Choroid plexus epithelial cell (primary cell): ENCODE results near the gene RAB22A.

Experiments used
- DNase-seq: peaks from one replicate; pipeline ENCODE4 v3.0.0-alpha.2; 2010; ENCODE audit warnings: low read depth
- H3K4me3 ChIP-seq: 2 replicates; pipeline ENCODE4 v1.5.1; 2011; ENCODE audit warnings: low read depth, mild to moderate bottlenecking, control low read depth, low read length, moderate library complexity
- CTCF ChIP-seq: conservative IDR thresholded peaks from 2 replicates; pipeline ENCODE4 v1.5.1; 2011; ENCODE audit warnings: low read depth, mild to moderate bottlenecking, control low read depth, inconsistent platforms, low read length, moderate library complexity

RAB22A gene

GRCh38 chr20:58300321-58300720 lies 9.2 kb upstream of the RAB22A start:
- no peak for DNase-seq
- no peak overlapping the region for H3K4me3 ChIP-seq
- no peak for TF ChIP-seq CTCF

- no peak for TF ChIP-seq CTCF
- no peak for DNase-seq
- H3K4me3 ChIP-seq = no peak overlapping the region
Measured at GRCh38 chr20:58303547-58303946, 6.0 kb upstream of the RAB22A start.

GRCh38 chr20:58305061-58305460 lies 4.5 kb upstream of the RAB22A start:
- TF ChIP-seq CTCF = no peak
- DNase-seq = no peak
- no peak overlapping the region for H3K4me3 ChIP-seq

- peak; percentile 70 for DNase-seq
- TF ChIP-seq CTCF = no peak
- H3K4me3 ChIP-seq = no peak overlapping the region
Measured at GRCh38 chr20:58306421-58307261, 2.9 kb upstream of the RAB22A start.

GRCh38 chr20:58307270-58307669 lies 2.2 kb upstream of the RAB22A start:
- no peak for DNase-seq
- TF ChIP-seq CTCF = no peak
- no peak overlapping the region for H3K4me3 ChIP-seq

- H3K4me3 ChIP-seq = peak overlapping the region; percentile 86
- TF ChIP-seq CTCF = no peak
- DNase-seq = no peak
Measured at GRCh38 chr20:58308290-58308679, 1.2 kb upstream of the RAB22A start.

GRCh38 chr20:58308680-58309527 lies 611 bp upstream of the RAB22A start:
- H3K4me3 ChIP-seq = peak overlapping the region; percentile 86
- DNase-seq = peak; percentile 69
- no peak for TF ChIP-seq CTCF
